A673 (cell line): ENCODE data around the gene EML1.

Experiments used
- CTCF ChIP-seq: fragments of 300-800, 200-600 bp; sonication (generic); conservative IDR thresholded peaks from 2 replicates; pipeline ENCODE4 v1.5.1; 2017; ENCODE audit warnings: low read depth, mild to moderate bottlenecking, antibody characterized with exemption, low read length, moderate library complexity, mixed read lengths
- EZH2 ChIP-seq: fragments of 200-600 bp; sonication (generic); IDR thresholded peaks from 2 replicates; pipeline ENCODE4 v1.6.1; 2017; ENCODE audit warnings: borderline replicate concordance, low read depth, mild to moderate bottlenecking, mixed read lengths, antibody characterized with exemption, low read length; ENCODE audit not compliant: poor library complexity, severe bottlenecking

GRCh38 chr14:99899578-99900178 lies 106.5 kb downstream of the EML1 start:
- TF ChIP-seq CTCF (peak; percentile 69), EZH2 (no peak)
